GM21367 (cell line): ENCODE results near the gene MAP7.
"Not testable (repeated sequence)": the region's sequence is repeated elsewhere in the genome, so short reads cannot be mapped to it uniquely, and the experiment has no call there.

ENCODE experiments used
- ATAC-seq: cut with Tn5 transposase; IDR thresholded peaks from one replicate; pipeline ENCODE4 v1.9.1; 2021; ENCODE audit not compliant: unreplicated experiment

Gene MAP7

GRCh38 chr6:136401236-136401635, 149.0 kb downstream of the MAP7 start:
- not testable (repeated sequence) for ATAC-seq

DNA sequence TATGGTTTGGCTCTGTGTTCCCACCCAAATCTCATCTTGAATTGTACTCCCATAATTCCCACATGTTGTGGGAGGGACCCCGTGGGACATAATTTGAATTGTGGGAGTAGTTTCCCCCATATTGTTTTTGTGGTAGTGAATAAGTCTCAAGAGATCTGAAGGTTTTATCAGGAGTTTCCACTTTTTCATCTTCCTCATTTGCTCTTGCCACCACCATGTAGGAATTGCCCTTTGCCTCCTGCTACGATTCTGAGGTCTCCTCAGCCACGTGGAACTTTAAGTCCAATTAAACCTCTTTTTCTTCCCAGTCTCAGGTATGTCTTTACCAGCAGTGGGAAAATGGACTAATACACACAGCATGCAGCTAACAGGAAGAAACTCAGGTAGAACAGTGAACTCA, 151.8 kb downstream of the MAP7 start:
- no peak for ATAC-seq

DNA sequence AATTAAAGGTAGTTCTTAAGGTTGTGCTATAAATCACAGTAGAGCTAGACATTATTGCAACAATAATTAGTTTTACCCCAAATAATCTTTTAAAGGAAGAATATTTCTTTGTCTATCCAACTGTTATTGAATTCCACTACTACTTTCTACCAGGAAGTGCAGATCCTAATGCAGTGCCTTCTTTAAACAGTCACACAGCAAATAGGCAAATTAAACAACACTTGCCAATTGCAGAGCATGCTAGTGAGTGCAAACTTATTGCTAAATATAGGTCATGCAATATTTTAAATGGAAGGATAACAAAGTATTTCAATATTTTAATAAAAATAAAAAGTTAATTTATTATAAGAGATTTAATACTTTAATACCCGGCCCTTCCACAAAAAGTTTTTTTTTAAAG, 153.3 kb downstream of the MAP7 start:
- no peak for ATAC-seq

GRCh38 chr6:136390959-136391358, 159.3 kb downstream of the MAP7 start:
- ATAC-seq: not testable (repeated sequence)

DNA sequence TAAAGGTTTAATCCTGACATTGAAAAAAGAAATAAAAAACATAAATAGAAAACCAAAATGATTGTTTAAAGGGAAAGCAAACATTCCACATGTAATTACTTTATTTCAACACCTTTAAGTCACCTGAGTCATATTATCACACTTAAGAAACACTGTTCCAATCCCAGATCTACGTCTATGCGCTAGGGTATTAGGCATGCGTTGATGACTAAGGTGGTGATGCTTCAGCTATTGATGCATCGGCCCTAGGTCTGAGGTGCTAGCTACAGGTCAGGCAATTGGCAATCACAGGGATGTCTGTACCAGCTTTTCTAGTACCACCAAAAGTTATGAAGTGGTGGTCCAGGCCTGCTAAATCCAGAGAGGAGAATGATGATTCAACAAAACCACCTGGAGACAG, 162.9 kb downstream of the MAP7 start:
- ATAC-seq: no peak

DNA sequence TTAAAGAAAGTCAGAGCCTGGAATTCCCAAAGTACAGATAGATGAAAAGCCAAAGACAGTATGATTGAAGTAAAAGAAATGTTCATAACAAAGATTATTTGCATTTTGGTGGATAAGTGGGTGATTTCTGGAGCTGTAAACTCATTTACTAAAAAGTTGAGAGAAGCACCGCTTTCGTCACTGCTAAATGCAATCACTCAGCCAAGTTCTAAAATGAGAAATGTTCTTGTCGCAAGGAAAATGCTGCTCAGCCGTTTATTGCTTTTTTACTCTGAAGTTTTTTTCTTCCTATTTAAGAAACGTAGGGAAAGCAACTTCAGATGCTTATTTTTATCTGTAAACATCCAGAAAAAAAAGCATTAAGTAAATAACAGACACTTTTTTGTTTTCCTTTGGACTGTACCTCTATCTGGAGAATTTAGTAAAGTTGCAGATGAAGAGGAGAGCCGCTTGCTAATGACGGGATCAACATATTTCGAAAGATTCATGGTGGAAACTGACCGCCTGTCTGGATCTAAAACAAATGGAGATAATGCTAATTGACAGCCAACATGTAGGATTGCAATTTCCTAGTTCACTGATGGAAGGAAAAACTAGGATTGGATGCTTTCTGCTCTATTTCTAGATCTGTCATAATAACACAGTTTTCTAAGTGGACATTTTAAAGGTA, 166.8 kb downstream of the MAP7 start:
- no peak for ATAC-seq

GRCh38 chr6:136382676-136383252, 167.5 kb downstream of the MAP7 start:
- no peak for ATAC-seq

DNA sequence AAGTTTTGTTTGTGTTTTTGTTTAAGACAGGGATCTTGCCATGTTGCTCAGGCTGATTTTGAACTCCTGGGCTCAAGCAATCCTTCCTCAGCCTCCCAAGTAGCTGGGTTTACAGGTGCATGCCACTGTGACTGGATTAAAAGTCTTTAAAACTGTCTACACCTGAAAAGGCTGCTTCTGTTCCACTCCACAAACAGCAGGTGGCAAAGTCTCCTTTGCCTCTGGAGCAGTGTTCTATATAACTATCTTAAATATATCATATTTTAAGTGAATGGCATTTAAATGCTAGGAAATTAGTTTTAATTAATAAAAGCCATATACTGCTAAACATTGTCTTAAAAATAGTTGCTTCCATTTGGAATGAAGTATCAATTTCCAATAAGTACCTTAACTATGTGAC, 171.3 kb downstream of the MAP7 start:
- ATAC-seq: no peak

GRCh38 chr6:136375836-136376235, 174.4 kb downstream of the MAP7 start:
- ATAC-seq: not testable (repeated sequence)

- no peak for ATAC-seq
Observed at GRCh38 chr6:136371959-136372358, 178.3 kb downstream of the MAP7 start.

DNA sequence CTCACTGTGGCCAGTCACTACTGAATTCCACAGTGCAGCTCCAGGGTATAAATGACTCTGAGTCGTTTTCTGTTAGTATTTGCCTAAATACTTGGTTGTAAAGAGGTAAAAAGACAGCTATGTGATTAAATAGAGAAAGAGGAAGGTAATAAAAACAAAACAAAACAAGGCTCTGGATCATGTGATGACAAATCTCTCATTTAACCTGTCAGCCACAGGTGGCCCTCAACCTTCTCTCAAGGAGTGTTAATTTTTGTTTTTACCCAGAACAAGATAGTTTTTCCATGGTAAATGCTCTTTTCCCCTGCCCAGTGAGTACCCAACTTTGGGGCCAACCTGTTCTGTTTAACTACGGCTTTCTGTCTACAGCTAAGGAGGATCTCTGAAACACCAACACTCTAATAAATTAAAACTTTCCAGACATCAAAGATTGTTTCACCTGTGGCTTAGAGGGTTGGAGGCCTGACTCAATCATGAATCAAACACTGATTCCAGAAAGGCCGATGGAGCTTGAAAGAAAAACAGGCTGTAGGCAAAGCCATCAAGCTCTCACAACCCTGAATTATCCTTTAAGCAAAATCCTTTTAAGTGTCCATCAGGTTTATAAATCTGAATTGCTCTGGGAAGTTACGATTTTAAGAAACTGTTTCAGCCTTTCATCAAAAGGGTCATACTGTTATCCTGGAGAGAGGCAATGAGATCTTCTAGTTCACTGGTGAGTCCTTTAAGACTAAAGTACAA, 179.1 kb downstream of the MAP7 start:
- ATAC-seq: no peak

DNA sequence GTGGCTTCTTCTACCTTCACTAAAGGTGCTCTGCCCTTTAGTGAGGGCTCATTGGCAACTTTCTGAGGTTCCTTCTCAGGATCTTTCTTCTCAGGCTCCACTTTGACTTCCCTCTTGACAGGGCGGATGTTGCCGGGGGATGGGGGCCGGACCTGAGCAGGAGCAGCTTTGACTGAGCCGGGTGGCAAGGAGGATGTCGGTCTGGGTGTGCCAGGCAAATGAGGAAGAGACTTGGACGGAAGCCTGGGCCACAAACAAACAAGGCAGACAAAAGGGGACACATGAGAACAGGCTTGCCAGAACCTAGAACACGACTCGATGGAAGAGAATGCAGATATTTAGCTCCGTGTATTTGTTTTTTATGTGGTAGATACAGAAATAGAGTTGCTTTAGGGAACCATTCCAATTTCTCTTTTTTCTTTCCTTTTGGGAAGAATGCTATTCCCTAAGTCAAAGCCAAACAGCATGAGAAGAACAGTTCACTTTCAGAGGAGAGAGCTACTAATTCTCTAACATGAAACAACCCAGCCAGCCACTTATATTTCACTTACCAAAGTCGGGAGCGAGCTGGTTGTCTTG, 184.4 kb downstream of the MAP7 start:
- ATAC-seq: no peak

GRCh38 chr6:136362421-136363356, 187.5 kb downstream of the MAP7 start:
- ATAC-seq: no peak

GRCh38 chr6:136361787-136362186, 188.4 kb downstream of the MAP7 start:
- no peak for ATAC-seq

DNA sequence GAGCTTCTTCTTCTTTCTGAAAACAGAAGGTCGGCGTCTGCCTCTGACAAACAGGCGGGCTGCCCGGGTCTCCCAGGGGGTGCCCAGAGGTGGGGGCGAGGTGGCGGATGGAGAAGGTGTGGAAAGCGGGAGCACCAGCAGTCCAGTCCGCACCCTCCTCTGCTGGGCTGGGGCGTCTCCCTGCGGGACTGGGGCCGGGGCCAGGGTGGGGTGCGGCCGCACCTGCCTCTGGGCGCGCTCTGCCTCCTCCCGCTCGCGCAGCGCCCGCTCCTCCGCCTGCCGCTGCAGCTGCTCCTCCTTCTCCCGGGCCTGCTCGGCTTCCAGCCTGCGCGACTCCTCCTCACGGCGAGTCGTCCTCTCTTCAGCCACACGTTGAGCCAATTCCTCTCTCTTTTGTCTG, 189.4 kb downstream of the MAP7 start:
- ATAC-seq: no peak

DNA sequence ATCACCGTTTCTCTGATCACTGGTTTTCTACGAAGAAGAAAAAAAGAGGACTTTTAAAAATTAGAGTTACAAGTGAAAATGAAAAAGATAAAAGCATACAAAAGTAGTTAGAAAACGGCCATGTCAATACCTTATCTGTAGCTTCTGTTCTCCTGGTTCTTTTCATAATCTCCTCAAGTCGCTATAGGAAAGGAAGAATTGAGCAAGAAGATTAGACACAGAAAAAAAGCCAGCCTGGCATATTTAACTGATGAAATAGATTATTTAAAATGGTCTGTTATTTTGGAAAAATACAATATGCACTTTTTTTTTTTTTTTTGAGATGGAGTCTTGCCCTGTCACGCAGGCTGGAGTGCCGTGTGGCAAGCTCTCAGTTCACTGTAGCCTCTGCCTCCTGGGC, 190.4 kb downstream of the MAP7 start:
- ATAC-seq: no peak

- ATAC-seq: no peak
Observed at GRCh38 chr6:136351518-136352110, 198.6 kb downstream of the MAP7 start.

- ATAC-seq: no peak
Observed at GRCh38 chr6:136350914-136351313, 199.3 kb downstream of the MAP7 start.

- no peak for ATAC-seq
Observed at GRCh38 chr6:136347847-136348246, 202.4 kb downstream of the MAP7 start.

- ATAC-seq: no peak
Observed at GRCh38 chr6:136345145-136345544, 205.1 kb downstream of the MAP7 start.
